Breast epithelium (tissue), 4 donors: Measurements from ENCODE around the gene CPM. TPM values are rescaled to one million over a fixed set of nuclear protein-coding genes. Genes with fewer than 3 reads are reported as not detected.
"Not testable (repeated sequence)": the region's sequence is repeated elsewhere in the genome, so short reads cannot be mapped to it uniquely, and the experiment has no call there.

ENCODE experiments used
- DNase-seq, 2 donors: peaks; one replicate each; pipeline ENCODE4 v3.0.0-alpha.2; 2019; ENCODE audit warnings: low spot score in 2 of 2
- H3K27ac ChIP-seq, 2 donors: fragments of 200-600 bp; sonication (generic) in 1 of 2; one replicate each; pipeline ENCODE4 v1.5.1; 2016 to 2019; ENCODE audit warnings: mild to moderate bottlenecking in 1 of 2
- H3K27me3 ChIP-seq, 2 donors: fragments of 200-600 bp; sonication (generic) in 1 of 2; one replicate each; pipeline versions ENCODE4 v1.5.1 to v1.6.0; 2017 to 2019; ENCODE audit warnings: control low read depth in 1 of 2, mild to moderate bottlenecking in 1 of 2
- H3K36me3 ChIP-seq: fragments of 200-600 bp; one replicate; pipeline ENCODE4 v1.5.1; 2019
- H3K4me1 ChIP-seq, 2 donors: fragments of 200-600 bp; sonication (generic); one replicate each; pipeline ENCODE4 v1.5.1; 2016 to 2019; ENCODE audit warnings: control low read depth in 1 of 2
- H3K4me3 ChIP-seq, 3 donors: fragments of 200-600 bp; sonication (generic); 1 replicate in 2 of 3; 2 replicates in 1 of 3; pipeline ENCODE4 v1.5.1; 2016 to 2019; ENCODE audit warnings: mild to moderate bottlenecking in 3 of 3, moderate library complexity in 2 of 3
- H3K9me3 ChIP-seq, 2 donors: fragments of 200-600 bp; sonication (generic) in 1 of 2; one replicate each; pipeline ENCODE4 v1.5.1; 2016 to 2019; ENCODE audit warnings: control low read depth in 1 of 2
- CTCF ChIP-seq, 3 donors: fragments of 450-650 bp; IDR thresholded peaks; one replicate each; pipeline ENCODE4 v1.5.1; 2016 to 2017; ENCODE audit warnings: antibody characterized with exemption in 3 of 3, mild to moderate bottlenecking in 3 of 3, moderate library complexity in 3 of 3
- POLR2A ChIP-seq: fragments of 450-650 bp; IDR thresholded peaks from one replicate; pipeline ENCODE4 v1.6.1; 2016; ENCODE audit warnings: antibody characterized with exemption, mild to moderate bottlenecking, moderate library complexity
- POLR2AphosphoS5 ChIP-seq, 3 donors: sonication (generic); formaldehyde crosslinking; IDR thresholded peaks; one replicate each; pipeline ENCODE4 v1.6.1; 2017; ENCODE audit warnings: antibody characterized with exemption in 3 of 3
- intact Hi-C: fragments of 100-400 bp; cut with DNase I; formaldehyde crosslinking; loops from one replicate; pipeline ENCODE4 v1.15.1; 2023; ENCODE audit warnings: low total_unique reads
- total RNA-seq, 3 donors: library from RNA; depleted of rRNA; stranded (reverse); fragments of >200 nt; gene quantifications; one replicate each; pipeline ENCODE4 v1.1.0, GENCODE V29; 2016

Gene CPM
- total RNA-seq, 3 donors from 2014 or later: 63.4 to 1,281 (median 78.3) TPM

- intact Hi-C loops: no loop called here
- no peaks in the 10 kb centered on the region for H3K27me3 ChIP-seq
- TF ChIP-seq POLR2AphosphoS5 (IDR thresholded peaks at IDR 0.05) (peak; percentile 94 to 96 (median 94)), CTCF (IDR thresholded peaks at IDR 0.05) (peak; percentile 48 to 76 (median 65)), POLR2A (peak; percentile 90)
- H3K36me3 ChIP-seq: no peaks in the 10 kb centered on the region
- peak within 1 kb of the TSS; percentile 86 to 94 (median 91) for H3K4me3 ChIP-seq
- H3K9me3 ChIP-seq: no peaks in the 10 kb centered on the region
- H3K27ac ChIP-seq: peak within 1 kb of the TSS; percentile 99
- H3K4me1 ChIP-seq: no peaks in the 10 kb centered on the region
- DNase-seq: peak; percentile 88 to 94
These were observed 125.2 kb downstream of the CPM start, which contains the start of gene MDM2 for GRCh38 chr12:68807576-68808387. TSS of gene MDM2 (plus strand) at chr12:68808177. CDS start at chr12:68808478, 301 bp downstream.

- H3K9me3 ChIP-seq, H3K27me3 ChIP-seq, intact Hi-C loops, H3K36me3 ChIP-seq, H3K4me1 ChIP-seq, DNase-seq: not testable (repeated sequence)
- peak overlapping the region; percentile 99 for H3K27ac ChIP-seq
- peak overlapping the region; percentile 86 to 94 (median 91) for H3K4me3 ChIP-seq
These were observed 125.7 kb downstream of the CPM start for GRCh38 chr12:68807274-68807575.

GRCh38 chr12:68806488-68807237, 126.3 kb downstream of the CPM start:
- peak overlapping the region; percentile 99 for H3K27ac ChIP-seq
- H3K4me1 ChIP-seq: no peaks in the 10 kb centered on the region
- no peaks in the 10 kb centered on the region for H3K36me3 ChIP-seq
- DNase-seq: no peak
- peak overlapping the region in 2 of 3 donors; percentile 86 to 94 for H3K4me3 ChIP-seq
- no peaks in the 10 kb centered on the region for H3K9me3 ChIP-seq
- intact Hi-C loops: no loop called here
- H3K27me3 ChIP-seq: no peaks in the 10 kb centered on the region
- TF ChIP-seq POLR2AphosphoS5 (IDR thresholded peaks at IDR 0.05) (no peak), CTCF (IDR thresholded peaks at IDR 0.05) (no peak), POLR2A (no peak)

GRCh38 chr12:68805592-68806120, 127.3 kb downstream of the CPM start:
- H3K9me3 ChIP-seq: no peaks in the 10 kb centered on the region
- TF ChIP-seq POLR2A (no peak), POLR2AphosphoS5 (IDR thresholded peaks at IDR 0.05) (no peak), CTCF (IDR thresholded peaks at IDR 0.05) (no peak)

GRCh38 chr12:68804657-68805591, 128.0 kb downstream of the CPM start:
- Histone ChIP-seq H3K36me3 (no peaks in the 10 kb centered on the region), H3K4me3 (no peak overlapping the region), H3K4me1 (no peaks in the 10 kb centered on the region), H3K9me3 (no peaks in the 10 kb centered on the region), H3K27me3 (no peaks in the 10 kb centered on the region), H3K27ac (peak overlapping the region in 1 of 2 donors; percentile 2)
- intact Hi-C loops: no loop called here
- DNase-seq: no peak
- no peak for TF ChIP-seq POLR2AphosphoS5 (IDR thresholded peaks at IDR 0.05)
- no peak for TF ChIP-seq CTCF (IDR thresholded peaks at IDR 0.05)
- no peak for TF ChIP-seq POLR2A

More at GRCh38 chr12:68805592-68806120, 127.3 kb downstream of the CPM start:
- Histone ChIP-seq H3K27me3 (no peaks in the 10 kb centered on the region), H3K4me1 (no peaks in the 10 kb centered on the region), H3K4me3 (no peak overlapping the region), H3K36me3 (no peaks in the 10 kb centered on the region), H3K27ac (no peak overlapping the region)
- intact Hi-C loops: no loop called here
- no peak for DNase-seq
